Muscle of leg (tissue), 11 donors: ENCODE measurements around the gene LTBR. TPM values are rescaled to one million over a fixed set of nuclear protein-coding genes. Genes with fewer than 3 reads are reported as not detected.

ENCODE experiments used
- DNase-seq: peaks from one replicate; pipeline ENCODE4 v3.0.0; 2013
- H3K27ac ChIP-seq: one replicate; pipeline ENCODE4 v1.5.1; 2013; ENCODE audit warnings: mild to moderate bottlenecking, low read length, control low read depth
- H3K27me3 ChIP-seq: one replicate; pipeline ENCODE4 v1.6.1; 2013; ENCODE audit warnings: low read length; ENCODE audit not compliant: control insufficient read depth, insufficient read depth
- H3K36me3 ChIP-seq: one replicate; pipeline ENCODE4 v1.6.1; 2013; ENCODE audit warnings: low read length; ENCODE audit not compliant: control insufficient read depth, insufficient read depth
- H3K4me1 ChIP-seq: one replicate; pipeline ENCODE4 v1.6.1; 2013; ENCODE audit warnings: low read length; ENCODE audit not compliant: control insufficient read depth, insufficient read depth
- H3K4me3 ChIP-seq: one replicate; pipeline ENCODE4 v1.5.1; 2013; ENCODE audit warnings: low read length, control low read depth
- H3K9me3 ChIP-seq: replicated peaks from 2 replicates; pipeline ENCODE4 v1.6.1; 2013; ENCODE audit warnings: low read depth, low read length; ENCODE audit not compliant: control insufficient read depth
- WGBS: methylation state at CpG from one replicate; pipeline ENCODE4 v1.1.5; 2013; ENCODE audit warnings: missing lambda C conversion rate; ENCODE audit not compliant: insufficient coverage; 5-methylcytosine and 5-hydroxymethylcytosine counted together
- polyA plus RNA-seq, 8 donors: library from polyadenylated mRNA; unstranded; fragments of 120-200 nt; gene quantifications; one replicate each; pipeline versions ENCODE4 v1.2.1 to v1.2.3, GENCODE V29; 2013; ENCODE audit warnings: inconsistent platforms in 1 of 8, low replicate concordance in 1 of 8; ENCODE audit not compliant: insufficient read length in 8 of 8, insufficient read depth in 1 of 8
- total RNA-seq: library from RNA; stranded (reverse); fragments of 120-200 nt; gene quantifications from one replicate; pipeline ENCODE4 v1.2.4, GENCODE V29; 2013

LTBR gene
- total and polyA plus RNA-seq, 9 donors = 32.9 to 48.2 (median 39.0) TPM

DNA sequence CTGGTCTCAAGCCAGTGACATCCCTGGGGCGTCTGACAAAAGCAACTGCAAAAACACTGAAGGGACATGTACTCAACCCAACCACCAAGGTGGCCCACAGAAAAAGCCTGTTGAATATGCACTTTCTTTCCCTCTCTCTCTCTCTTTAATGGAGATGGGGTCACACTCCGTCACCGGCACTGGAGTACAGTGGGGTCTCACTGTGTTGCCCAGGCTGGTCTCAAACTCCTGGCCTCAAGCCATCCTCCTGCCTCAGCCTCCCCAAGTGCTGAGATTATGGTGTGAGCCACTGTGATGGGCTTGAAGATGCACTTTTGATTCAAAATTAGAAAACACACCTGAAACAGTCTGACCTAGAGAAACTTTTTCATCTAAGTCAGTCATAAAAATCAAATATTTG lies 53.6 kb downstream of the LTBR start:
- Histone ChIP-seq H3K27ac (no peak overlapping the region), H3K36me3 (peaks cover 4% of the 10 kb centered on the region), H3K27me3 (no peaks in the 10 kb centered on the region), H3K4me1 (no peaks in the 10 kb centered on the region), H3K9me3 (no peaks in the 10 kb centered on the region), H3K4me3 (no peak overlapping the region)
- no CpG with 5 or more reads among the region's 3 CpGs for WGBS
- DNase-seq = no peak

DNA sequence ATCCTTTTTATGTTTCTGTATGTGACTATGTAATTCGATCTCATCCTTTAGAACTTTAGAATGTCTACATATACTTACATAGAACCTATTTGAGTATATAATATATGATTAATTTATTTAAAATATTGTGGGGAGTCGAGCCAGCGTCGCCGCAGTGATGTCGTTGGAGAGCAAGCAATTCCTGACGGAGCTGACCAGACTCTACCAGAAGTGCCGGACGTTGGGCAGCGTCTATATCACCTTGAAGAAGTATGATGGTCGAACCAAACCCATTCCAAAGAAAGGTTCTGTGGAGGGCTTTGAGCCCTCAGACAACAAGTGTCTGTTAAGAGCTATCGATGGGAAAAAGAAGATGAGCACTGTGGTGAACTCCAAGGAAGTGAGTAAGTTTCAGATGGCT lies 54.4 kb downstream of the LTBR start:
- 74% methylated on average over 6 of the region's 12 CpGs for WGBS
- no peak overlapping the region for H3K4me3 ChIP-seq
- H3K9me3 ChIP-seq = no peaks in the 10 kb centered on the region
- no peak overlapping the region for H3K27ac ChIP-seq
- H3K4me1 ChIP-seq = no peaks in the 10 kb centered on the region
- DNase-seq = no peak
- H3K27me3 ChIP-seq = no peaks in the 10 kb centered on the region
- H3K36me3 ChIP-seq = peaks cover 4% of the 10 kb centered on the region

- WGBS = no CpG with 5 or more reads among the region's 1 CpG
- Histone ChIP-seq H3K27me3 (no peaks in the 10 kb centered on the region), H3K4me1 (no peaks in the 10 kb centered on the region)
Observed at GRCh38 chr12:6440391-6440790, 56.4 kb downstream of the LTBR start.

More at GRCh38 chr12:6440391-6440790, 56.4 kb downstream of the LTBR start:
- Histone ChIP-seq H3K27ac (no peak overlapping the region), H3K36me3 (peaks cover 15% of the 10 kb centered on the region), H3K4me3 (no peak overlapping the region), H3K9me3 (no peaks in the 10 kb centered on the region)
- DNase-seq = no peak

Other genes starting within 250 kb of the LTBR start
- gene CD9, start 183.8 kb upstream of the LTBR start, total RNA-seq = 60.7 TPM
- 10 to 100 TPM; 39.5 to 94.5 (median 61.0) TPM for gene CD9, start 183.8 kb upstream of the LTBR start, polyA plus RNA-seq
- gene PLEKHG6, start 73.5 kb upstream of the LTBR start, total RNA-seq = 0.58 TPM
- gene PLEKHG6, start 73.5 kb upstream of the LTBR start, polyA plus RNA-seq = 1 to 10 TPM in 6 of 8 donors, under 1 TPM in 2; 0.26 to 6.0 (median 1.4) TPM
- 38.5 TPM for gene TNFRSF1A, start 42.1 kb upstream of the LTBR start, total RNA-seq
- 10 to 100 TPM; 55.0 to 92.0 (median 66.4) TPM for gene TNFRSF1A, start 42.1 kb upstream of the LTBR start, polyA plus RNA-seq
- gene SCNN1A, start 8.6 kb upstream of the LTBR start, total RNA-seq = not detected
- gene SCNN1A, start 8.6 kb upstream of the LTBR start, polyA plus RNA-seq = 1 to 10 TPM in 1 of 8 donors, under 1 TPM in 6, not detected in 1; 0.17 to 4.1 (median 0.24) TPM
- gene CD27, start 60.8 kb downstream of the LTBR start, total RNA-seq = 0.27 TPM
- 1 to 10 TPM in 3 of 8 donors, under 1 TPM in 5; 0.43 to 1.6 (median 0.53) TPM for gene CD27, start 60.8 kb downstream of the LTBR start, polyA plus RNA-seq
- 10.5 TPM for gene TAPBPL, start 67.9 kb downstream of the LTBR start, total RNA-seq
- gene TAPBPL, start 67.9 kb downstream of the LTBR start, polyA plus RNA-seq = 10 to 100 TPM in 1 of 8 donors, 1 to 10 TPM in 7; 7.3 to 10.2 (median 9.0) TPM
- gene VAMP1, start 86.5 kb downstream of the LTBR start, total RNA-seq = 4.6 TPM
- gene VAMP1, start 86.5 kb downstream of the LTBR start, polyA plus RNA-seq = 10 to 100 TPM in 4 of 8 donors, 1 to 10 TPM in 4; 6.2 to 16.2 (median 9.7) TPM
- gene MRPL51, start 109.1 kb downstream of the LTBR start, total RNA-seq = 179 TPM
- 100 to 1,000 TPM; 131 to 171 (median 143) TPM for gene MRPL51, start 109.1 kb downstream of the LTBR start, polyA plus RNA-seq
- gene NCAPD2, start 109.9 kb downstream of the LTBR start, total RNA-seq = 24.4 TPM
- gene NCAPD2, start 109.9 kb downstream of the LTBR start, polyA plus RNA-seq = 10 to 100 TPM; 28.9 to 52.0 (median 40.5) TPM
- 4,312 TPM for gene GAPDH, start 150.4 kb downstream of the LTBR start, total RNA-seq
- gene GAPDH, start 150.4 kb downstream of the LTBR start, polyA plus RNA-seq = 1,000 to 10,000 TPM; 2,917 to 5,100 (median 3,934) TPM
- gene IFFO1, start 171.9 kb downstream of the LTBR start, total RNA-seq = 20.1 TPM
- 10 to 100 TPM; 26.2 to 40.4 (median 34.7) TPM for gene IFFO1, start 171.9 kb downstream of the LTBR start, polyA plus RNA-seq
- gene NOP2, start 184.1 kb downstream of the LTBR start, total RNA-seq = 23.1 TPM
- gene NOP2, start 184.1 kb downstream of the LTBR start, polyA plus RNA-seq = 10 to 100 TPM; 19.2 to 33.1 (median 26.1) TPM
- 142 TPM for gene CHD4, start 223.2 kb downstream of the LTBR start, total RNA-seq
- 100 to 1,000 TPM; 138 to 193 (median 174) TPM for gene CHD4, start 223.2 kb downstream of the LTBR start, polyA plus RNA-seq